ENCODE measurements around the gene KIAA0930.

DNA sequence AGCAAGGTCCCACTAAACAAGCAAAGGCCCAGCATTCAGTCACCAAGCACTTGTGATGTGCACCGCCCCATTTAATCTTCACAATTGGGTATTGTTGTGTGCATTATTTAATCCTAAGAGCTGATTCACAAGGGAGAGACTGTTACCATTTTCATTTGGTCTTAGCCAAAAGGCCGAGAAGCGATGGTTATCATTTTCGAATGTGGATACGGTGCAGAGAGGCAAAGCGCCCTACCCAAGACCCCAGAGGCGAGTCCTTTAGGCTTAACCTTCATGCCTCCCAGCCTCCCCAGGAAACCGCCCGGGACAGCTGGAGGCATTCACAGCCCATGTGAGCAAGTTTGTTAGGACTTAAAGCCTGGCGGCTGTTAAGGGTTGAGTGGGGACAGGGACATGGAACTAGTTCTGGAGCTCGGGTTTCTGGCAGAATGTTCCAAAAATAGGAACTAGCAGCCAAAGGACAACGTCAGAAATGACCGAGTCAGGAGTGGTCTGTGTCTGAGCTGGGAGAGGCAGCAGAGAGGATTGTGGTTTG lies 31.0 kb upstream of the KIAA0930 start:
- TF ChIP-seq, protein P1, sequence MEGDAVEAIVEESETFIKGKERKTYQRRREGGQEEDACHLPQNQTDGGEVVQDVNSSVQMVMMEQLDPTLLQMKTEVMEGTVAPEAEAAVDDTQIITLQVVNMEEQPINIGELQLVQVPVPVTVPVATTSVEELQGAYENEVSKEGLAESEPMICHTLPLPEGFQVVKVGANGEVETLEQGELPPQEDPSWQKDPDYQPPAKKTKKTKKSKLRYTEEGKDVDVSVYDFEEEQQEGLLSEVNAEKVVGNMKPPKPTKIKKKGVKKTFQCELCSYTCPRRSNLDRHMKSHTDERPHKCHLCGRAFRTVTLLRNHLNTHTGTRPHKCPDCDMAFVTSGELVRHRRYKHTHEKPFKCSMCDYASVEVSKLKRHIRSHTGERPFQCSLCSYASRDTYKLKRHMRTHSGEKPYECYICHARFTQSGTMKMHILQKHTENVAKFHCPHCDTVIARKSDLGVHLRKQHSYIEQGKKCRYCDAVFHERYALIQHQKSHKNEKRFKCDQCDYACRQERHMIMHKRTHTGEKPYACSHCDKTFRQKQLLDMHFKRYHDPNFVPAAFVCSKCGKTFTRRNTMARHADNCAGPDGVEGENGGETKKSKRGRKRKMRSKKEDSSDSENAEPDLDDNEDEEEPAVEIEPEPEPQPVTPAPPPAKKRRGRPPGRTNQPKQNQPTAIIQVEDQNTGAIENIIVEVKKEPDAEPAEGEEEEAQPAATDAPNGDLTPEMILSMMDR (IDR thresholded peaks at IDR 0.05) = no peak
- TF ChIP-seq POLR2A (IDR thresholded peaks at IDR 0.05) = no peak

Data from testis (tissue), 2 donors.